ENCODE data around the gene ZRANB3. TPM values are rescaled to one million over a fixed set of nuclear protein-coding genes. Genes with fewer than 3 reads are reported as not detected.

ZRANB3 gene
- total RNA-seq (ENCODE audit: low replicate concordance) = 4.2 and 7.6 TPM in 2 replicates

GRCh38 chr2:135530313-135531230 is at the start of gene ZRANB3:
Gene ZRANB3, minus strand, starts transcription at chr2:135531218.

GRCh38 chr2:135531231-135532197 is 496 bp upstream of the ZRANB3 start, which contains the start of gene R3HDM1:
Gene R3HDM1, plus strand, starts transcription at chr2:135531484. Its CDS starts 73,362 bp downstream, at chr2:135604846.

Other genes with a start within 250 kb of the ZRANB3 start
- 3.6 and 4.0 TPM in 2 replicates for gene R3HDM1, start 266 bp upstream of the ZRANB3 start, total RNA-seq (ENCODE audit: low replicate concordance)
- gene UBXN4, start 210.6 kb upstream of the ZRANB3 start, total RNA-seq (ENCODE audit: low replicate concordance) = 50.7 and 59.9 TPM in 2 replicates